Endodermal cell (in vitro differentiated cells): ENCODE results near the gene GALNT14. TPM values are rescaled to one million over a fixed set of nuclear protein-coding genes. Genes with fewer than 3 reads are reported as not detected.
A peak's percentile ranks its signal among the peaks of the same experiment; 100 is the strongest.

Experiments
- DNase-seq: peaks from one replicate; pipeline ENCODE4 v3.0.0-alpha.2; 2017
- H3K27ac ChIP-seq: 2 replicates; pipeline ENCODE4 v1.5.1; 2013; ENCODE audit warnings: mild to moderate bottlenecking, low read depth, low read length, moderate library complexity
- H3K27me3 ChIP-seq: 2 replicates; pipeline ENCODE4 v1.6.1; 2013; ENCODE audit warnings: mild to moderate bottlenecking, low read length, moderate library complexity; ENCODE audit not compliant: insufficient read depth, control insufficient read depth, poor library complexity, severe bottlenecking
- H3K36me3 ChIP-seq: 2 replicates; pipeline ENCODE4 v1.7.0; 2013; ENCODE audit warnings: mild to moderate bottlenecking, low read length, moderate library complexity; ENCODE audit not compliant: control insufficient read depth, insufficient read depth
- H3K4me1 ChIP-seq: one replicate; pipeline ENCODE4 v1.7.0; 2013; ENCODE audit warnings: low read length; ENCODE audit not compliant: control insufficient read depth, insufficient read depth
- H3K4me3 ChIP-seq: 2 replicates; pipeline ENCODE4 v1.5.1; 2013; ENCODE audit warnings: mild to moderate bottlenecking, low read length, moderate library complexity
- H3K9ac ChIP-seq: 2 replicates; pipeline ENCODE4 v1.6.1; 2013; ENCODE audit warnings: mild to moderate bottlenecking, low read length, moderate library complexity; ENCODE audit not compliant: poor library complexity, severe bottlenecking; ENCODE audit errors: extremely low read depth
- H3K9me3 ChIP-seq: 2 replicates; pipeline ENCODE4 v1.6.1; 2013; ENCODE audit warnings: mild to moderate bottlenecking, low read length, moderate library complexity; ENCODE audit not compliant: control insufficient read depth
- H3K27ac Mint-ChIP-seq: 2 replicates; pipeline ENCODE4 v1.8.0; 2020; ENCODE audit warnings: mixed read lengths
- H3K27me3 Mint-ChIP-seq: 2 replicates; pipeline ENCODE4 v1.8.0; 2021; ENCODE audit warnings: mild to moderate bottlenecking, mixed read lengths; ENCODE audit not compliant: insufficient read depth
- H3K36me3 Mint-ChIP-seq: 2 replicates; pipeline ENCODE4 v1.8.0; 2020; ENCODE audit warnings: low read depth, mixed read lengths
- H3K4me1 Mint-ChIP-seq: 2 replicates; pipeline ENCODE4 v1.8.0; 2020; ENCODE audit warnings: mixed read lengths
- H3K4me3 Mint-ChIP-seq: 2 replicates; pipeline ENCODE4 v1.8.0; 2020; ENCODE audit warnings: mild to moderate bottlenecking, moderate library complexity, mixed read lengths
- H3K9me3 Mint-ChIP-seq: 2 replicates; pipeline ENCODE4 v1.8.0; 2020; ENCODE audit warnings: mild to moderate bottlenecking, mixed read lengths
- CTCF ChIP-seq: fragments of 200-600 bp; sonication (generic); conservative IDR thresholded peaks from 2 replicates; pipeline ENCODE4 v1.5.0; 2021; ENCODE audit warnings: antibody characterized with exemption, mild to moderate bottlenecking
- WGBS, 2 experiments: methylation state at CpG; one replicate each; pipeline versions ENCODE4 v1.1.5 to v1.1.7; 2013; ENCODE audit warnings: missing lambda C conversion rate in 2 of 2, mixed read lengths in 1 of 2; ENCODE audit not compliant: insufficient coverage in 1 of 2, insufficient read length in 1 of 2; 5-methylcytosine and 5-hydroxymethylcytosine counted together
- total RNA-seq, 2 donors: library from RNA; stranded (reverse); fragmentation: NEBNext Ultra II Directional in 1 of 2; extraction: Animal tissue kit (Norgen Biotek cat#: 25700) in 1 of 2; gene quantifications; 2 replicates in 1 of 2; 3 replicates in 1 of 2; pipeline ENCODE4 v1.2.1, GENCODE V29; 2021

Gene GALNT14
- total RNA-seq, 2 donors from 2014 or later, result 1.4 TPM

GRCh38 chr2:30949435-30949834 is 188.8 kb downstream of the GALNT14 start:
- Mint-ChIP-seq H3K27ac (peak overlapping the region; percentile 19), H3K9me3 (peaks cover 2% of the 10 kb centered on the region), H3K4me1 (no peaks in the 10 kb centered on the region), H3K27me3 (no peaks in the 10 kb centered on the region), H3K4me3 (no peak overlapping the region), H3K36me3 (no peaks in the 10 kb centered on the region)
- H3K36me3 ChIP-seq, result no peaks in the 10 kb centered on the region
- H3K9ac ChIP-seq, result no peak overlapping the region
- WGBS, 2 experiments, result 75 to 82% methylated on average over 4 of the region's 4 CpGs
- H3K4me3 ChIP-seq, result no peak overlapping the region
- H3K27me3 ChIP-seq, result no peaks in the 10 kb centered on the region
- no peaks in the 10 kb centered on the region for H3K9me3 ChIP-seq
- no peak for DNase-seq
- no peaks in the 10 kb centered on the region for H3K4me1 ChIP-seq
- H3K27ac ChIP-seq, result no peak overlapping the region
- no peak for TF ChIP-seq CTCF

GRCh38 chr2:30948857-30949256 is 189.4 kb downstream of the GALNT14 start:
- no peaks in the 10 kb centered on the region for H3K27me3 Mint-ChIP-seq
- no peak for TF ChIP-seq CTCF
- no peak overlapping the region for H3K9ac ChIP-seq

GRCh38 chr2:30948130-30948529 is 190.1 kb downstream of the GALNT14 start:
- H3K27me3 ChIP-seq, result no peaks in the 10 kb centered on the region
- no peak for TF ChIP-seq CTCF
- no peak overlapping the region for H3K4me3 ChIP-seq
- no peaks in the 10 kb centered on the region for H3K36me3 ChIP-seq
- no peak overlapping the region for H3K9ac ChIP-seq
- no peak overlapping the region for H3K27ac ChIP-seq
- 43 to 93% methylated on average over 1 of the region's 1 CpG for WGBS, 2 experiments
- H3K27me3 Mint-ChIP-seq, result no peaks in the 10 kb centered on the region
- H3K4me1 ChIP-seq, result no peaks in the 10 kb centered on the region
- H3K36me3 Mint-ChIP-seq, result no peaks in the 10 kb centered on the region
- H3K27ac Mint-ChIP-seq, result no peak overlapping the region
- H3K4me1 Mint-ChIP-seq, result no peaks in the 10 kb centered on the region
- H3K9me3 ChIP-seq, result no peaks in the 10 kb centered on the region
- H3K4me3 Mint-ChIP-seq, result no peak overlapping the region
- peaks cover 2% of the 10 kb centered on the region for H3K9me3 Mint-ChIP-seq
- DNase-seq, result no peak

More at GRCh38 chr2:30948857-30949256, 189.4 kb downstream of the GALNT14 start:
- no peaks in the 10 kb centered on the region for H3K9me3 ChIP-seq
- DNase-seq, result no peak
- no peaks in the 10 kb centered on the region for H3K27me3 ChIP-seq
- no peaks in the 10 kb centered on the region for H3K36me3 ChIP-seq
- H3K27ac ChIP-seq, result no peak overlapping the region
- Mint-ChIP-seq H3K36me3 (no peaks in the 10 kb centered on the region), H3K4me1 (no peaks in the 10 kb centered on the region), H3K4me3 (no peak overlapping the region), H3K9me3 (peaks cover 2% of the 10 kb centered on the region), H3K27ac (no peak overlapping the region)
- 82 to 88% methylated on average over 2 of the region's 2 CpGs for WGBS, 2 experiments
- no peak overlapping the region for H3K4me3 ChIP-seq
- no peaks in the 10 kb centered on the region for H3K4me1 ChIP-seq
